Transverse colon (tissue), 3 donors: ENCODE data around the gene CCDC51.

Source experiments
- POLR2A ChIP-seq: fragments of 450-650 bp; IDR thresholded peaks from one replicate; pipeline ENCODE4 v1.6.1; 2016; ENCODE audit warnings: antibody characterized with exemption, mild to moderate bottlenecking, moderate library complexity
- TF ChIP-seq, protein P1 (sequence below), 5 experiments: fragments of 200-600 bp in 3 of 5; fragments of 450-650 bp in 2 of 5; sonication (generic) in 3 of 5; IDR thresholded peaks; 1 replicate in 2 of 5; 2 replicates in 3 of 5; pipeline ENCODE4 v1.5.1; 2016 to 2017; ENCODE audit warnings: antibody characterized with exemption in 5 of 5, inconsistent platforms in 3 of 5, mild to moderate bottlenecking in 2 of 5, moderate library complexity in 1 of 5

DNA sequence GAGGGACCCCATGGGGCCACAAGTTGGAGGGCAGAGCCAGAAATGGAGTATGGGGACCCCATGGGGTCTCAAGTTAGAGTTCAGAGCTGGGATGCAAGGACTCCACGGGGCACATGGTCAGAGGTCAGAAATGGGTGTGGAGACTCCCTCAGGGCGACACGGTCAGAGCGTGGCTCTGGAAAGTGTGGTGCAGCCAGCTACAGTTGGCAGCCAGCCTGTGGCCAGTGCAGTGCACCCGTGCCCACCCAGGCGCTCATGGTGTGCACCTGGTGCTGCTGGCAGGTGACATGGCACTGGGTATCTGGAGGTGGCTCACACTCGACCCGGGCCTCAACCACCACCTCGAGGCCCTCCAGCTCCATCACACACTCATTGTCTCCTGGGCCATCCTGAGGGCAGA, 21.3 kb downstream of the CCDC51 start:
- TF ChIP-seq, protein P1, sequence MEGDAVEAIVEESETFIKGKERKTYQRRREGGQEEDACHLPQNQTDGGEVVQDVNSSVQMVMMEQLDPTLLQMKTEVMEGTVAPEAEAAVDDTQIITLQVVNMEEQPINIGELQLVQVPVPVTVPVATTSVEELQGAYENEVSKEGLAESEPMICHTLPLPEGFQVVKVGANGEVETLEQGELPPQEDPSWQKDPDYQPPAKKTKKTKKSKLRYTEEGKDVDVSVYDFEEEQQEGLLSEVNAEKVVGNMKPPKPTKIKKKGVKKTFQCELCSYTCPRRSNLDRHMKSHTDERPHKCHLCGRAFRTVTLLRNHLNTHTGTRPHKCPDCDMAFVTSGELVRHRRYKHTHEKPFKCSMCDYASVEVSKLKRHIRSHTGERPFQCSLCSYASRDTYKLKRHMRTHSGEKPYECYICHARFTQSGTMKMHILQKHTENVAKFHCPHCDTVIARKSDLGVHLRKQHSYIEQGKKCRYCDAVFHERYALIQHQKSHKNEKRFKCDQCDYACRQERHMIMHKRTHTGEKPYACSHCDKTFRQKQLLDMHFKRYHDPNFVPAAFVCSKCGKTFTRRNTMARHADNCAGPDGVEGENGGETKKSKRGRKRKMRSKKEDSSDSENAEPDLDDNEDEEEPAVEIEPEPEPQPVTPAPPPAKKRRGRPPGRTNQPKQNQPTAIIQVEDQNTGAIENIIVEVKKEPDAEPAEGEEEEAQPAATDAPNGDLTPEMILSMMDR (IDR thresholded peaks at IDR 0.05) = no peak
- no peak for TF ChIP-seq POLR2A
